Measurements from ENCODE around the gene GPC5.

GPC5 gene

GRCh38 chr13:91516799-91517198 is 118.4 kb downstream of the GPC5 start:
- DNase-seq (ENCODE audit: low spot score): no peak

GRCh38 chr13:91520952-91521351 is 122.5 kb downstream of the GPC5 start:
- no peak for TF ChIP-seq CTCF (IDR thresholded peaks at IDR 0.05; ENCODE audit: extremely low read depth, missing control alignments)
- DNase-seq (ENCODE audit: low spot score): no peak

More at GRCh38 chr13:91516799-91517198, 118.4 kb downstream of the GPC5 start:
- TF ChIP-seq CTCF (IDR thresholded peaks at IDR 0.05; ENCODE audit: extremely low read depth, missing control alignments): no peak

GRCh38 chr13:91523116-91523515 is 124.7 kb downstream of the GPC5 start:
- DNase-seq (ENCODE audit: low spot score): no peak
- no peak for TF ChIP-seq CTCF (IDR thresholded peaks at IDR 0.05; ENCODE audit: extremely low read depth, missing control alignments)

GRCh38 chr13:91526543-91527033 is 128.2 kb downstream of the GPC5 start:
- TF ChIP-seq CTCF (IDR thresholded peaks at IDR 0.05; ENCODE audit: extremely low read depth, missing control alignments): no peak
- DNase-seq (ENCODE audit: low spot score): no peak

- DNase-seq (ENCODE audit: low spot score): no peak
- no peak for TF ChIP-seq CTCF (IDR thresholded peaks at IDR 0.05; ENCODE audit: extremely low read depth, missing control alignments)
Measured at GRCh38 chr13:91529739-91530482, 131.5 kb downstream of the GPC5 start.

- TF ChIP-seq CTCF (IDR thresholded peaks at IDR 0.05; ENCODE audit: extremely low read depth, missing control alignments): no peak
- DNase-seq (ENCODE audit: low spot score): no peak
Measured at GRCh38 chr13:91531646-91532045, 133.2 kb downstream of the GPC5 start.

GRCh38 chr13:91533354-91533753 is 134.9 kb downstream of the GPC5 start:
- no peak for DNase-seq (ENCODE audit: low spot score)

More at GRCh38 chr13:91533354-91533753, 134.9 kb downstream of the GPC5 start:
- TF ChIP-seq CTCF (IDR thresholded peaks at IDR 0.05; ENCODE audit: extremely low read depth, missing control alignments): no peak

Measured in GM20000 (cell line).